G401.6 (cell line): ENCODE measurements around the gene PDIA5.
"Not testable (repeated sequence)": the region's sequence is repeated elsewhere in the genome, so short reads cannot be mapped to it uniquely, and the experiment has no call there.

Source experiments
- FAIRE-seq: peaks from 2 replicates; lab custom pipeline; 2012; peaks lifted over from hg19 to GRCh38; lab: Jason Lieb, UNC

Gene PDIA5

DNA sequence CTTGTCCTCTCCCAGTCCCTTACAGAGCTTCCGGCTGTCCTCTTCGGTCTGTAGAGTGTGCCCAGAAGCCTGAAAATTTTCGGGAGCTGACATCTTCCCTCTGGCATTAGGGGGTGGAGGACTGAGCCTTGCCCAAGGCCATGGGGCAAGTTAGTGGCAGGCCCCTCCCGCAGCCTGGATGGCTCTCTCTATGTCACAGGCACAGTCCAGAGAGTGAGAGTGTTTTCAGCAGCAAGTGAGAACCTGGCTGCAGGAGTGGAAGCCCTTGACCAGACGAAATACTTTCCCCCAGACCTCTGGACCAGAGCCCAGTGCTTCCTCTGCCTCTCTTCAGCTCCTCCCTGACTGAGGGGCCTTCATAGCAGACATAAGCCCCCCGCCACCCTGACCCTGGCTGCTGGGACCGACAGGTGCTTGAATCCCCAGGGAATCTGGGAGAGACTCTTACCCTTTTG is 84.5 kb downstream of the PDIA5 start:
- FAIRE-seq: no peak

DNA sequence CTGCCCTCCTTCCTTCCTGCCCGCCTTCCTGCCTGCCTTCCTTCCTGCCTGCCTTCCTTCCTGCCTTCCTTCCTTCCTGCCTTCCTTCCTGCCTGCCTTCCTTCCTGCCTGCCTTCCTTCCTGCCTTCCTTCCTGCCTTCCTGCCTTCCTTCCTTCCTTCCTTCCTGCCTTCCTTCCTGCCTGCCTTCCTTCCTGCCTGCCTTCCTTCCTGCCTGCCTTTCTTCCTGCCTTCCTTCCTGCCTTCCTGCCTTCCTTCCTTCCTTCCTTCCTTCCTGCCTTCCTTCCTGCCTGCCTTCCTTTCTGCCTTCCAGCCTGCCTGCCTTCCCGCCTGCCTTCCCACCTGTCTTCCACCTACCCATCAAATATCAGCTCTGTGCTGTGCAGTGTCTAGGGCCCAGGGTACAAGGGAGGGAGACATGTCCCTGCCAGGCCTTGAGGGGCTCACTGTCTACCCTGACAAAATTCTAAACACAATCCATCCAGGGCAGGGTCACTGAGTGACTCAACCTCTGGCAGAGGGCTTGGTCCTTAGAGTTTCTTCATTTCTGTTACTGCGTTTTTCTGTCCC is 85.1 kb downstream of the PDIA5 start:
- not testable (repeated sequence) for FAIRE-seq

DNA sequence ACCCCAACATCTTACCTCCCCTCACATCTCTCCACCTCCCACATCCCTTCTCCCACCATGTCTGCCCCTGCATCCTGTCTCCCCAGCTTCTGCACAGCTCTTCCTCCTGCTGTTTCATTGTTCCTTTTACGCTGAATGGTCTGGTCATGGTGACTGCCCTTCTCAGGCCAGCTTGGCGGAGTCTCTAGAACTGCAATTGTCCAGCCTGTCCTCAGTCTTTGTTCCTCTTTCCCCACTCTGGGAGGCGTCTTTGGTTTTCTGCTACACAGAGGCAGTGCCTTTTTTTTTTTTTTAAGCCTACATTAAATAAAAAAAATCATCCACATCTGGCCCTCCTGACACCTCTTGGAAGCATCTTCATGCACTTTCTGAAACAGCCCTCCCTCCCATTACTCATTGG is 85.9 kb downstream of the PDIA5 start:
- no peak for FAIRE-seq

DNA sequence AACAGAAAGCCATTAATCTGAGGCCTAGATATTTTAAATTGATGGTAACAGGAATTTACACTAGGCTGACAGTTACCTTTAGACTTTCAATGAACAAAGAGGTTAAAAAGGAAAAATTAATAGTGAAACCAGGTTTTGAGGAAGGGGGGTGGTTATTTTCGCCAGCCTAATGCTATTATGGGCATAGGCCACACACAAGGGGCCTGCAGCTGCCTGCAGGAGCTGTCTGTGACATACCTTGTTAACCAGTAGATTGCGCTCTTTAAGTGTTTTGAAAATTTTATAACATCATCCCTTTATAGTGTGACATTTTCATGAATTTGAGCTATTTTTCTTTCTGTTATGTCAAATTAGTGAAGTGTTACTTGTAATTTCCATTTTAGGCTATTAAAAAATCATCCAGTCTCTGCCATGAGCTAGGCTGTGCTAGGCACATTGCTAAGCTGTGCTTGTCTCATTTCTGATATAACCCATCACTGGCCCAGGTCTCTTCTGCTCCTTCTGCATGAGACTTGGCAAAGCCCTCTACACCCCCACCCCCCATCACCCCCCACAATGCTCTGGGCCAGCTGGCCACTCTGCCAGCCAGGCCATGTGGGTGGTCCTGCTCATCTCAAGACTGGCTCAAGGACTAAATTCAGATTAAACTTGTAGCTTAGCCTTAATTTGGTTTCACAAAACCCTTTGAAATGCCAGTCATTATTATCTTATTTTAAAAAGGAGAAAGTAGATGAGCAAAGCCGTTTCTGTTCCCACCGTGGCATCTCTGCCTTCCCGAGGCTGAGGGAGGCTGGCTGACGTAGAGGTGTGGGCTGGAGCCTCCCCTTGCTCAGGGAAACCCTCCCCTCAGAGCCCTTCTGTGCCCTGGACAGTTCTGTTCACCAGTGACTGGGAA is 86.5 kb downstream of the PDIA5 start:
- FAIRE-seq: no peak

DNA sequence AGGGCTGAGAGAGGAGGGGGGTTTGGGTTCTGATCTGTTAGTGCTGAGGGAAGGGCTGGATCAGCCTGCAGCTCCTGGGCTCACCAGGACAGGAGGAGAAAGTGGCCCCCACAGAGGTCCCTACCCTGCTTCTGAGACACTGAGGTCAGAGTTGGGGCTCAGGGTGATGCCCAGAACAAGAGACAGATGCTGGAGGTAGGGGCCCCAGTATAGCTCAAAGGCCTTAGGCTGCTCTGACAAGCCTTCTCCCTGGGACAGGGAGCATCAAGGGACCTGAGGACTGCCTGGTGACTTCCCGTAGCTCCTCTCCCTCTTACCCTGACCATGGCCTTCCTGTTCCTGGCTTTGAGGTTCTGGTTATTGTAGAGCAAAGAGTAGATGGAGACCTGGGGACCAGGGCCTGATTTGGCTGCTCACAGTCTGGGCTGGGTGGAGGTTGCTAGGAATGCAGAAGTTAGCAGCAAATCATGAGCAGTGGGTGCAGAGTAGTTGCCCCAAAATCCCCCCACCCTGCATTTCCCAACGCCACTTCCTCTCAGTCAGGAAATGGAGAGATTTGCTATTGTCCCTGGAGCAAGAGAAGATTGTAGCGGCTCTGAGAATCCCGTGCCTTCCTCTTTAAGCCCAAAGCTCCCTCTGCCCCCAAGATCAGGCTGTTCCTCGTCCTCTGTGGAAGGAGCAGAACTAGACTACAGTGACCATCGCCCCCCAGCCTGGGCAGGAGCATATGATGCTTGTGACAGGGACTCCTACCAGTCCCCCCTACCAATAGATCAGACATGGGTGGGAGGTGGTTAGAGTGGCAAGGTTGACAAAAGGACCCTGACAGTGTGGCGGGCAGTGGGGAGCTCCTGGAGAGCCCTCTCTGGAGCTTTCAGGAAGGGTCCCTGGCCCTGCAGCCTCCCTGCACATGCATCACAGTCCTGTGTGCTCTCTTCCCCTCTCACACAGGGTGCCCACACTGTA is 87.5 kb downstream of the PDIA5 start:
- FAIRE-seq: no peak

DNA sequence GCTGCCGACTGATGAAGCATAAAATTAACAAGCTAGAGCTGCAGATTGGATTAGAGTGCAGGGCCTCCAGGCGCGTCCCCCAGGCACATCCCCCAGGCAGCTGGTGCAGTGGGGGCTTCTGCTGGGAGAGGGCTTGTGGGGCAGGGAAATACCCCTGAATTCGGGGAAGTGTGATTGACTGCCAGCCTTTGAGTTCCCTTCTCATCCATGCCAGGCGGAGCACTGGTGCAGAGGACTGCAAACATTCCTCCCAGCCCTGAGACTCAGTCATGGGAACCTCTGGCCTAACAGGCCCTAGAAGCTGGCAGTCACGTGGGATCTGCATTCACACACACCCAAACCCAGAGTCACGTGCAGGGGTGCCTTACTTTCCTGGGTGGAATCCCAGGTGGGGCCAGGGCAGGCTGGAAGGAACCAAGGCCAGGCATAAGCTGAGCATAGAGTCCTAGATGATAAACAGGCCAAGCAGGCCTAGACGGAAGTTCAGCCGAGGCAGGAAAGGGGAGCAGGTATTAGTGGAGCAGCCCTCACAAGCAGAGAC is 88.7 kb downstream of the PDIA5 start:
- FAIRE-seq: no peak

DNA sequence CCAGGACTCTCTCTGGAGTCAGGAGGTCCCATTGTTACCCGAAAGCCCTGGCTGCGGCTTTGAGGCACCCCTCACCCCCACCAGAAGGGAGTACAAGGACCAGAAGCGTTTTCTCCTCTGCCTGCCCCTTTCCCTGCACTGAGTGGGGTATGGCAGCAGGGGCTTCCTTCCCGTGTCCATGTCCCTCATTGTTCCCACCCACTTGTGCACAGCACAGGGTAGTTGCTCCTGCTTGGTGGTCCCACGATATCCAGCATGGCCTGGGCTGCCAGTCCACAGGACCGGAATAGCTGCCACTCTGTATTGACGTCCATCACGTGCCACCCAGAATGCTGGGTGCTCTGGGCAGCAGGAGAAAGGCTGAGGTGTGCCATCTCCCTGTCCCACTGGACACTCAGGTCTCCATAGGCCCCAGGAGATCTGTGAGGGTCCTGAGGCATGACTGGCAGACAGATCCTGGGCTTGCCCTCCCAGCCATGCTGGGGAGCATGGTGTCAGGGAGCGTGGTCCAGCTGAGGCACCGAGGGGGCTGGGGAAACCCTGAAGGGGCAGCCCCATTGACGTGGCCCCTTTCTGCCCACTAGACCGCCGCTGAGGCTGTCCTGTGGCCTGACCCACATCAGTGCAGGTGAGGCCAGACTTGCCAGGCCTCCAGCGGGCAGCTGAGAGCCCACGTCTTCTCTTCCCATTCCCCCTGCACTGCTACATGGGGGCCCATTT is 89.6 kb downstream of the PDIA5 start:
- no peak for FAIRE-seq

DNA sequence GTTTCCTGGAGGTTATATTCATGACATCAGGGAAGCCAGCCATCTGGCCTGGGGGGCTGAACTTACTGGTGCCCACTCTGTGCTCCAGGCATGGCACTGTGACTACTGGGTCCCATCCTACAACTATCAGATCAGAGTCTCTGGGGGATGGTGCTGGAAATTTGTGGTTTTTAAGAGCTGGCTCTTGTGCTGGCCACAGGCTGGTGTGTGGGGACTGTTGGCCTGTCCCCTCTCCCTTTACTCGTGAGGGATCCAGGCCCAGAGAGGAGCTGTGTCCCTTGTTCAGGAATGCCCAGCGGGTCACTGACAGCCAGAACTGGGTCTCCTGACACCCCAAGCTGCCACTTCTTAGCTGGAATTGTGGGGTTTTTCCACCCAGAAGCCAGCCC is 90.4 kb downstream of the PDIA5 start:
- FAIRE-seq: no peak

DNA sequence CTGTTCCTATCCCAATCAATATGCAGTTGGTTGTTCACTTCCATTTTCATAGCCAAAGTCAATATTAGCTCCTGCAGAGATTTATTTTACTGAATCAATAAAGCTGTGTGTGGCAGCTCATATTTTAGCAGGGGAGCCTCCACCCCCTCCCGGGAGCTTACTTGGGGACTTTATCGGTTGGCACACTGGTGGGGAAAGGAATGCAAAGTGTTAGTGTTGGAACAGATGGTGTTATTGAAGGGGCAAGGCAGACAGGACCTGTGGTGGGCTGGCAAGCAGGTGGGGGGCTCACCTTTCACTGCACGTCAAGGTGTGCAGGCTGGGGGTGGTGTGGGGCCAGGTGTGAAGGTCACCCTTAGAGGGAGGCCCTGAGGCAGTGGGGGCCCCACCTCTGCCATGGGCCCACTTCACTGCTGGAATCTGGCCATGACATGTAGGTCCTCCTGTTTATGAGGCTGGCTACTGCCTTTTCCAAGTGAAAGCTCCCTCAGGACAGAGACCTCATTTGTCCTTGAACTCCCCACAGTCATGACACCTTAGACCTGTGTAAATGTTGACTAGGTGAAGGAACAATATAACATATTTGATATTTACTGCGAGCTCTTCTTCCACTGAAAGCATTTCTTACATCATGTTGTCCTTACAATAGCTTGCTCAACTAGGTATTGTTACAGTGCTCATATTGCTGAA is 90.9 kb downstream of the PDIA5 start:
- FAIRE-seq: no peak

DNA sequence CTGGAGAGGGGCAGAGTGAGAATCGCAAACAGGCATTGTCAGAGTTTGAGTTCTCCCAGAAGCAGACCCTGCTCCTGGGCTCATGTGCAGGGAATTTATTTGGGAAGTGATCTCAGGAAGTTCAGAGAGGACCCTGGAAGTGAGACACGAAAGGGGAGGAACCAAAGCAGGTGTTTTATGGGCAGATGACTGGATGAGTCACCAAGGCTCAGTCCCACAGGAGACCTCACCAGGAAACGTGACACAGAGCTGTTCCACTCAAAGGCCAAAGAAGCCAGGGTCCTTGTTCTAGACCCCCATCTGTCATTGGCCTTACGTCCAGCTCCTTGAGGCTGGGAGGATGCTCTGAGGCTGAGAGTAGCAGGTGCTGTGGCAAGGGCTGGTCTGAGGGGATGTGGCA is 91.5 kb downstream of the PDIA5 start:
- no peak for FAIRE-seq

DNA sequence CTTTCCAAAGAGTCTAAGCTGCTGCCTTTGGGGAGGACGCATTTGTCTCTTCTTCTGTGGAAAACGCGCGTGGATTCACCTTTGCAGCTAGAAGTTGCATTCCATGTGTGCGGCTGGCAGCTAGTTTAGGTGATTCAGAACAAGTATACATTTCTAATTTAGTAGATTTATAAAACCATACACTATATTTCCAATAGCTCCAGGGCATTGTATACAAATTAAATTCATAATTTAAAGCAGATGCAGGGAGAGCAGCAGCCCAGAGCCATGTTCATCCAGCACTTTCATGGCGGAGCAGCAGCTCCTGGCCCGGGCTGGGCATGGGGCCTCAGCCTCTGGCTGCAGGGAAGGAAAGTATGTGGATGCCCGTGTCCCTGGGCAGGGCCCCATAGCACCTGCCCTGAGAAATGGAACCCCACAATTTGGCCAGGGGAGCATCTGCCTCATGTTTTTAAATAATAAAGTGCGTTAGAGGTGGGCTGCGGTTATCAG is 92.1 kb downstream of the PDIA5 start:
- FAIRE-seq: no peak

DNA sequence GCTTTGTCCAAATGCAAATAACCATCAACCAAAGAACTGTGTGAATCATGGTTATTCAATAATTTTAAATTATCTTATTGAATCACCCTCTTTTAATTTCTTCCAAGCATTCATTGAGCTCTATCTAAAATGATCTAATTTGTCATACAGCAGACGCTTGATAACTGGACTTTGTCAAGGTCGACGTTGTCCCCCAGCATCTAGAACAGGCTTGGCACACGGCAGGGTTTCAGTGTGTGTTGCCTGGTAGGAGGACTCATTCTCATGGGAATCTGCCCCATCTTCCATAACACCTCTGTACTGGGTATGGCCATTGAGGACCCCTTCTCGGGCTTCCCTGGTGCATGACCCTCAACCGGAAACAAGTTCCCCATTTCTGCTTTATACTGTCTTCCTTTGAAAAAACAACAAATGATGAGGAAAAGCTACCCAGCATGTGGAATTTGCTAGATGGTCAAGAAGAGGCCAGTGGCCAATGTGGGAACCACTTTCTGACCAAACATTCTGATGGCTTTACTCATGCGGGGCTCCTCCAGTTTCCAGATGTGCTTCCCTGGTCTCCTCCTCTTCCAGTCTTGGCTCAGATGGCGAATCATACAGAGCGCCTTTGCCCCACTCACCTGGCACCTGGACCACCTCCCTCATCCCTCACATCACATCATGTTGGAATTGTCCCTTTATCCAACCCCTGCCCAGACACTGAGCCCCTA is 93.3 kb downstream of the PDIA5 start:
- no peak for FAIRE-seq

DNA sequence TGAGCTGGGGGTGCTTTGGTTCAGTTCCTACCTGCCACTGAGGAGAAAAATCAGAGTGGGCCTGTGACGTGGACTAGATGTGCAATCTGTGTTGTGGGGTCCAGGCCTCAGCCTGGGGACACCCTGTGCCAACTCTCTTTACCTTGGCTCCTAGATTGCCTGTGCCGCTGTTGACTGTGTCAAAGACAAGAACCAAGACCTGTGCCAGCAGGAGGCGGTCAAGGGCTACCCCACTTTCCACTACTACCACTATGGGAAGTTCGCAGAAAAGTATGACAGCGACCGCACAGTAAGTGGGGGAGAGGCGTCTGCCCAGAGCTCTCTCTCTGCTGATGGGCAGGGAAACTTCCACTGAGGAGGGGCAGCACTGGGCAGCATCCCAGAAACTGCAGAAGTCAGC is 94.3 kb downstream of the PDIA5 start:
- no peak for FAIRE-seq

DNA sequence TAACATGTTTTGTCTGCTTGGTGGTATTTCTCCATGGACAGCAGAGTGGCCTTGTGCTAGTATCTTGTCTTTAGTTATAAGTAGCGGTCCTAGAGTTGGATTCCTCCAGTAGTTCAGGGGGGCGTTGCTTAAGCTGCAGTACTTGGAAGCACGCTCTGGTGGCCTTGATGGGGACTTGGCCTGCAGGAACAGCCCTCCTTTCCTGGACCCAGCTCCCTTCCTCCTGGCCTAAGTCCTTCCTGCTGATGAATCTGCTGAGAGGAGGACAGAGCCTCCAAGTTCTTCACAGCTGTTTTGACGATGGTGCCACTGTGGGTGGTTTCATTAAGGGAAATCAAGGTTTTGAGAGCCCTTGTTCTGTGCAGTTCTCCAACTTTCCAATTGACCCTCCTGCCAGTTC is 96.3 kb downstream of the PDIA5 start:
- FAIRE-seq: no peak

DNA sequence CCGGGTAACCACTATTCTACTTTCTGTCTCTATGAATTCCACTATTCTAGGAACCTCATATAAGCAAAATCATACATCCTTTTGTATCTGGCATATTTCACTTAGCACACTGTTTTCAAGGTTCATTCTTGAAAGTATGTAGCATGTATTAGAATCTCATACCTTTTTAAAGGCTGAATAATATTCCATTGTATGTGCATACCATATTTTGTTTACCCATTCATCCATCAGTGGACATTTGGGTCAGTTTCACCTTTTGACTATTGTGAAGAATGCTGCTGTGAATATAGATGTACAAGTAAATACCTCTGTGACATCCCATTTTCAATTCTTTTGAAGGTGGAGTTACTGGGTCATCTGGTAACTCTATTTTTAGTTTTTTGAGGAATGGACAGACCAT is 98.3 kb downstream of the PDIA5 start:
- no peak for FAIRE-seq

DNA sequence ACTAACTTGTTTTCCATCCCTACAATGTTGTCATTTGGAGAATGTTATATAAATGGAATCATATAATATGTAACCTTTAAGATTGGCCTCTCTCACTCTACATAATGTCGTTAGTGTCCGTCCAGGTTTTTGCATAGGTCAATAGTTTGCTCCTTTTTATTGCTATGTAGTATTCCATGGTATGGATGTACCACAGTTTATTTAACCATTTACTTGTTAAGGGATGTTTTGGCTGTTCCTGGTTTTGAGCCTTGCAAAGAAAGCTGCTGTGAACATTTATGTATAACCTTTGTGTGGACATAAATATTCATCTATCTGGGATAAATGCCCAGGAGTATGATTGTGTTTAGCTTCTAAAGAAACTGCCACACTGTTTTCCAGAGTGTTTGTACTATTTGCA is 100.9 kb downstream of the PDIA5 start:
- FAIRE-seq: no peak

DNA sequence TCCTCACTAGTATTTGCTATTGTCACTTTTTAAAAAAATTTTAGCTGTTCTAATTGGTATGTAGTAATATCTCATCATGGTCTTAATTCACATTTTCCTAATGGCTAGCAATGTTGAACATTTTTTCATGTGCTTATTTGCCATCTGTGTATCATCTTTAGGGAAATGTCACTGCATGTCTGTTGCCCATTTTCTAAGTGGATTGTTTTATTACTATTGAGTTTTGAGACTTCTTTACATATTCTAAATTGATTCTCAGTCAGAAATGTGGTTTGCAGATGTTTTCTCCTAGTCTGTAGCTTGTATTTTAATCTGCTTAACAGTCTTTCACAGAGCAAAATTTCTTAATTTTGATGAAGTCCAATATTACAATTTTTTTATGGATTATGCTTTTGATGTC is 101.3 kb downstream of the PDIA5 start:
- no peak for FAIRE-seq

DNA sequence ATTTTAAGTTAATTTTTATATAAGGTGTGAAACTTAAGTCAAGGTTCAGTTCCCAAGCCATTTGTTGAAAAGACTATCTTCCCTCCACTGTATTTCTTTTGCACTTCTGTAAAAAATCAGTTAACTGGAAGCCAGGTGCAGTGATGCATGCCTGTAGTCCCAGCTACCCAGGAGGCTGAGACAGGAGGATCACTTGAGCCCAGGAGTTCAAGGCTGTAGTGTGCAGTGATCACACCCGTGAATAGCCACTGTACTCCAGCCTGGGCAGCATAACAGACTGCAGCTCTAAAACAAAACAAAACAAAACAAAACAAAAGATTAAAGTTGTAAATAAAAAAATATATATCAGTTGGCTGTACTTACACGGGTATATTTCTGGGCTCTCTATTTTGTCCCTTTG is 101.8 kb downstream of the PDIA5 start:
- FAIRE-seq: no peak

DNA sequence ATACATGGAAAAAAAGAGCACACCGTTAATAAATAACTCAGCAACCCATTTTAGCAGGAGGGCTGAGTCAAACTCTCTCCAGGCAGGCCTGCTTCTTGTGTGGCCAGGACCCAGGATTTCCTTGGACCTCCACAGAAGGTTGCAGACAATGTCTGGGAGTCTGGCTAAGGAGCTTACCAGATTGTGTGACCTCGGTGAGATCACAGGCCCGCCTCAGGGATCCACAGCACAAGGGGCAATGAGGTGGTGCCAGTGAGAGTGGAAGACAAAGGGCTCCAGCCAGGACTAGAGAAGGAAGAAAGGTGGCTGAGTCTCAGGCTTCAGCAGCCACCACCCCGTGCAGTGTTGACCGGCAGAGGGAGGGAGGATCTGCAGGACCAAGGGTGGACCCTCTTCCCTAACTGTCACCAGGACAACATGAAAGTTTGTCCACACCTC is 102.7 kb downstream of the PDIA5 start:
- FAIRE-seq: no peak

DNA sequence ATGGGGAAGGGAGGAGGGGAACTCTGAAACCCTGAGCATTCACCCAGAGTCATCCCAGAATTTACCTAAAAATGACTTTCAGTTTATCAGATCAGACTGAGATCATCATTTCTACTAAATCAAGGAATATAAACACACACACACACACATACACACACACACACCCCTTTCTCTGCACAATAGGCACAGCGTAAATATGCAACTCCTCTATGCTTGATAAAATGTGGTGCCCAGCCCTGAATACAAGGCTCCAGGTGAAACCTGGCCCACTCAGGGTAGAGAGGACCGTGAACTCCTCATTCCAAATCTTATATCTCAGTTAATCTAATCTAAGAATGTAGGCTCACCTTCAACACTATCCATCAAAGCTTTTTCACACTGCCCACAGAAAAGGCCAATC is 103.1 kb downstream of the PDIA5 start:
- FAIRE-seq: no peak
